Astrocyte of the cerebellum (primary cell): ENCODE results near the gene RTP5.
"Not testable (repeated sequence)": the region's sequence is repeated elsewhere in the genome, so short reads cannot be mapped to it uniquely, and the experiment has no call there.

Source experiments
- DNase-seq: peaks from one replicate; pipeline ENCODE4 v3.0.0-alpha.2; 2011; ENCODE audit warnings: low read depth
- H3K4me3 ChIP-seq: 2 replicates; pipeline ENCODE4 v1.5.1; 2011; ENCODE audit warnings: mild to moderate bottlenecking, low read depth, low read length, moderate library complexity
- CTCF ChIP-seq: IDR thresholded peaks from 2 replicates; pipeline ENCODE4 v1.5.1; 2012; ENCODE audit warnings: low read length, low read depth, moderate library complexity, mild to moderate bottlenecking; ENCODE audit errors: missing control alignments
- in situ Hi-C: cut with HindIII; loops from 2 replicates; pipeline ENCODE4 v1.10.0; 2017; ENCODE audit warnings: low sequenced_read_pairs

Gene RTP5

GRCh38 chr2:241914542-241914941 is 45.0 kb downstream of the RTP5 start:
- no peak for TF ChIP-seq CTCF
- no peak for DNase-seq
- in situ Hi-C loops: no loop called here
- H3K4me3 ChIP-seq: no peak overlapping the region

- in situ Hi-C loops, H3K4me3 ChIP-seq, DNase-seq: not testable (repeated sequence)
These were observed 52.1 kb downstream of the RTP5 start for GRCh38 chr2:241921631-241922030.

GRCh38 chr2:241922411-241922810 is 52.9 kb downstream of the RTP5 start:
- TF ChIP-seq CTCF: no peak
- in situ Hi-C loops: no loop called here
- DNase-seq: no peak
- no peak overlapping the region for H3K4me3 ChIP-seq

GRCh38 chr2:241922816-241923601 is 53.5 kb downstream of the RTP5 start:
- DNase-seq, in situ Hi-C loops, H3K4me3 ChIP-seq: not testable (repeated sequence)
